NAMALWA (cell line): ENCODE measurements around the gene HPCAL1.

Experiments
- DNase-seq: peaks from one replicate; pipeline ENCODE4 v3.0.0-alpha.2; 2015; ENCODE audit warnings: low spot score

HPCAL1 gene

DNA sequence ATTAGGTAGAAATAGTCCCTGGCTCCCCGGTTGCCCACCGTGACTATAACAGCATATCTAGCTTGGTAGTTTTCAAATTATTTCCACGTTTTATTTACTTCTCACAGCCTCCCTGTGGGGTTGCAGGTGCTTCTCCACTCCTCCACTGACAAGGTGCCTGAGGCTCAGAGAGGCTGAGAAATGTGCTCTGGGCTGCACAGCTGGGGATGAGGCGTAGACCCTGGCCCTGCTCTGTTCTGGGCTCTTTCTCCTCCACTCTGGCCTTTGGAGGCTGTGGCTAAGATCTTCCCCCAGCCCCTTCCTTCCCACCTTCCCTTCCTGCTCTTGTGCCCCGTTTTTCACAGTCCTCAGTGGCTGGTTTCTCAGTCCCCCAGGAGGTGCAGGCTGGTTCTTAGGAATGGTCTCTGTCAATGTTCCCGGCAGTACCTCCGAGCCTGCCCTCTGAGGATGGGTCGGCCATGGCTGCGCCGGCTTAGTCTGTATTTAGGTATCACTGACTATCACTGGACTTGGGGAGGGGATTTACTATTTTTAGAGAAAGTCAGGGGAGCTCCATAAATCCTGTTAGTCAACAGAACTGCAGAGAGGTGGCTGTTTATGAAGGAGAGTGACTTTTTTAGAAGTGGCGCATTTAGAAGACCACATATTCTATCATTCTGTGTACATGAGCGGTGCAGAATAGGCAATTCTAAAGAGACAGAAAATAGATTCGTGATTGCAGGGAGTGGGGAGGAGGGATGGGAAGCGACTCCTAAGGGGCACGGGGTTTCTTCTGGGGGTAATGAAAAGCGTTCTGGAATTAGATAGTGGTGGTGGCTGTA is 35.0 kb downstream of the HPCAL1 start:
- DNase-seq = no peak

DNA sequence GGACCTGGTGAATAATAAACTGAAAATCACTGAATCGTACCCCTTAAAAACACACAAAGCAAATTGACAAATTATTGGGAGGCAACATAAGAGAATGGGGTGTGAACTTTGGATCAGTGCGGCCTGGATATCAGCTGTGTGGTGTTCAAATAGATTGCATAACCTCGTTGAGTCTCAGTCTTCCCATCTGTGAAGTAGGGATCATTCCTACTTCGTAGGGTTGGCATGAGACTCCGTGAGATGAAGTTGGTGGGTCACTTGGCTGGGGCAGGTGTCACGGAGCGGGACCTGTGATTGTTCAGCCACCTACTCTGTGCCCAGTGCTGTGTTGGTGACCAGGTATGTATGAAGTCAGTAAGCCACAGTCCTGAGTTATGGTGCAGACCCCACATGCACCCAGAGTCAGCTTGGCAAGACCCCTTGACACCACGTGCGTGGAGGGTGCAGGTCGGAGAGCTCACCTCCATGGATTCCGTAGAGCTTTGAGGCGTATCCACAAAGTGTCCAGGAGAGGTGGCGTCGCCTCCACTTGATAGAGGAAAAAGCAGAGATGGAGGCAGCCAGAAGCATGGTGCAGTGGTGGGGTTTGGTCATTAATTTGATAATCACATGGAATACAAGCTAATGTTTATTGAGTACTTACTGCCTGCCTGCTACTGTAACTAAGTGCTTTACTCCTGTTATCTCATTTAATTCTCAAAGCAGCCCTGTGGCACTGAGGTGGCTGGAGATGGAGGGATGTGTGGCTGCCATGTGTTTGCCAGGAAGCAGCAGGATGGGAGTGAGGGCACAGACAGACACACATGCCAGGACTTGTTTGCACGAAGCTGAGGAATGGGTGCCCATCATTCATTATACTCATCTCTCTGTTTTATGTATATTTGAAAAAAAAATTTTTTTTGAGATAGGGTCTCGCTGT is 35.8 kb downstream of the HPCAL1 start:
- no peak for DNase-seq

DNA sequence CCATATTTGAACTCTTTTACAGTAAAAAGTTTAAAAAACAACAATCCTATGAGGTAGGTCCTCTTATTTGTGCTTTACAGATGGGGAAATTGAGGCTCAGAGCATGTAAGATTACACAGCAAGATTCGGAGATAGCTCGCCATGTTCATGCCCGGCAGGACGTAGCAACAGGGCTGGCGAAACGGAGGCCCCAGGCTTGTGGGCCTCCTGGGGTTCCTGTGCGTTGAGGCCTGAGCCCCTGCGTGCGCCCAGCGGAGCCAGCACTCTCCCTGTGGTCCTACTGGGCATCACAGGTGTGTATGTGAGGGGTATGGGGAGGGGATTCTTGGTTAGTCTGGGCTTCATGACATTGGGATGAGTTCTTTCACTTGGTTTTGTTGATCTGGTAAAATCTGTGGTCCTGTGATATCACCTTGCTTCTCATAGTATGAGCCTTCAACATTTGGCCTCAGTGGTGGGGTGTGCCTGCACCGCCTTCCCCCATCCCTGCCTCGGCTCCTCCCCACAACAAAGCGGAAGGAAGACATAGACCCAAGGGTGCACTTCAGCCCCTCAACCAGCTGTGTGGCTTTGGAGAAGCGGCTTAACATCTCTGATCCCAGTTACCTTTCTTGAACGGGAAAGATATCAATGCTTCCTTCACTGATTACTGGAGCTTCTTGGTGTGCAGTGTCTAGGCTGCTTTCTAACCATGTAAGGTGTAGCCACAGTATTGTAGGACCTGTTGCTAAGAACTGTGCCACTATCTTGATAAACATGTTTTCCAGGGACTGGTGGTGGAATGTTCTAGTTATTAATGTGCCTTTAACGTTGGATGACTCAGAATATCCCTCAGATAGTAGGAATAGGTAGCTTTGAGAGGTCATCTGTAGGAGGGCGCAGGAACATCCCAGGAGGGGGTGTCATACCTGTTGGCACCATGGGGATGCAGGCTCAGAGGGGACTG is 37.2 kb downstream of the HPCAL1 start:
- DNase-seq = no peak

DNA sequence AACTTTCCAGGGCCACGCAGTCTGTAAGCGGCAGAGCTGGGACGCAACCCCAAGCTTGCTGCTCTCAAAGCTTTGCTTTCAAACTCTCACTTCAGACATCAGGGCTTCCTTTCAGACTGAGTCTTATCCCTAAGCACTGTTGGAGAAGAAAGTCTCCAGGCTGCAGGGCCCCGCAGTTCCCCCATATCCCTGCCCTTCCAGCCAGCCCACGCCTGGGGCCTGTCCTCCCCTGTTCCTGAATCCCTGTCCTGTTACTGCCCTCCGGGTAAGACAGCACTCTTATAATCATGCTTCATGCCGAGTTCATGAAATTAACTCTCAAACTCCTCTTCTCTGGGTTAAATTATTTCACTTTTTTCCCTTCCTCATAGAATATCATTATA is 37.9 kb downstream of the HPCAL1 start:
- DNase-seq = no peak

DNA sequence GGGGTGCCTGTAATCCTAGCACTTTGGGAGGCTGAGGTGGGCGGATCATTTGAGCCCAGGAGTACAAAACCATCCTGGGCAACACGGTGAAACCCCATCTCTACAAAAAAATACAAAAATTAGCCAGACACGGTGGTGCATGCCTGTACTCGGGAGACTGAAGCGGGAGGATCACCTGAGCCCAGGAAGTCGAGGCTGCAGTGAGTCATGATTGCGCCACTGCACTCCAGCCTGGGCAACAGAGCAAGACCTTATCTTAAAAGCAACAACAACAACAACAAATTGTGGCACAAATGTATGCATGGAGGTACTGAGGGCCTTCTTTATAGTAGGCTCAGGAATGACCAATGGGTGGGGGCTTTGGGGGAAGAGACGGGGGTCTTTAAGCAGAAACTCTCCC is 38.5 kb downstream of the HPCAL1 start:
- DNase-seq = no peak

DNA sequence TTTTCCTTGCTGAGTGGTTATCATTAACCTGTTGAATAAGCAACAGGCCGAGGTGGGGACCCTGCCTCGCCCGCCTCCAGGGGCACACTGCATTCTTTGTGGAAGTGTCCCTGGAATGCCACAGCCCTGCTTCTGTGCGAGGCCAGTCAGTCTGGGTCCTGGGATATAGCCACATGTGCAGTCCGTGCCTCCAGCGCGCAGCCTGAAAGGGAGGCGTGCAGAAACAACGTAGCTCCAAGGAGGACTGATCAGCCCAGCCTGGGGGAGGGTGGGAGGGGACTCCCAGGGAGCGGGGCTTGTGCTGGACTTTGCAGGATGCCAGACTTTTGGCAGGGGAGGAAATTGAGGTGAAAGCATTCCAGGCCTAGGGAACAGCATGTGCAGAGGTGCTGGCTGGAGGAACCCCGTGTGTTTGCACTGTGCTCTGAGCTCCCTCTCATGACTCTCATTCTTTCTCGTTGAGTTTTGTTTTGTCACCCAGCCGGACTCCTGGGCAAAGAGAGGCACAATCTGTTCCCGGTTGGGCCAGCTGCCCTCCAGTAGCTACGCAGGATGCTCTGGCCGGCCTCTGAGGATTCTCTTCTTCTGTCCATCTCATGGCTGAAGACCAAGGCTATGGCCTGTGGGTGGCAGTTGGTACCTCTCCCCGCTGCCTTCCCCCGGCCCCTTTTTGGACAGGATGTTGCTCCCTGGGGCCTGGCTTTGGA is 39.7 kb downstream of the HPCAL1 start:
- DNase-seq = no peak

DNA sequence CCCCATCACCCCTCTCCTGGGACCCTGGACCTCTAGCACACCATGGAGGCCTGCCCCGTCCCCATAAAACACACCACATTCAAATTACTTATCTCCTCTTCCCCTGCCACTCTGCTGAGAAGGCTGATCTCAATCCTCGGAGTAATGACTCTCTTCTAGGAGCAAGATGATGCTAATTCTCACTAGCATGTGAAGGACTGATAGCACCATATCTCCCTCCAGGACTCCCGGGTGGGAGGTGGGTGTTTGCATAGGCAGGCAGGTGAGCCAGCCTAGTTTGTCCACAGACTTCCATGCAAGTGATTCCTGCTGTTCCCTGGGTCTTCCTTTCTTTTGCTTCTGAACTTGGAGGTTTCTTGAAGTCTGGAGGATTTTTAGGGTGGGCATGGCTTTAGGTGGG is 40.5 kb downstream of the HPCAL1 start:
- no peak for DNase-seq

DNA sequence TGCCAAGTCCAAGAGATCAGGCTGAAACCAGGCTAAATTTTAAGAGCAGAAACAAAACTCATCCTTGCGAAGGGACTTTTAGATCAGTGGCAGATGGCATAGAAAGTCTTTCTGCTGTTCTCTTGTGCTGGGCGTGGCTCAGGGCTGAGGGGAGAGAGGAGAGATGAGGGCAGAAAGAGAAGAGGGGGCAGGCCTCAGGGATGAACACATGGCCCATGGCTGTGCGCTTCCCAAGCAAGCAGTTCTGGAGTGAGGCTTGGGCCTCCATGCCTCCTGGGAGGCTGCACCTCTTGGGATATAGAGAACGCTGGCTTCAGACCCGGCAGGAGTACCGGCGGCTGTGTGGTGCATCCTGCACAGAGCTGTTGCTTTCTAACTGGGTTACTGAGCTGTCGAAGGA is 41.0 kb downstream of the HPCAL1 start:
- no peak for DNase-seq

DNA sequence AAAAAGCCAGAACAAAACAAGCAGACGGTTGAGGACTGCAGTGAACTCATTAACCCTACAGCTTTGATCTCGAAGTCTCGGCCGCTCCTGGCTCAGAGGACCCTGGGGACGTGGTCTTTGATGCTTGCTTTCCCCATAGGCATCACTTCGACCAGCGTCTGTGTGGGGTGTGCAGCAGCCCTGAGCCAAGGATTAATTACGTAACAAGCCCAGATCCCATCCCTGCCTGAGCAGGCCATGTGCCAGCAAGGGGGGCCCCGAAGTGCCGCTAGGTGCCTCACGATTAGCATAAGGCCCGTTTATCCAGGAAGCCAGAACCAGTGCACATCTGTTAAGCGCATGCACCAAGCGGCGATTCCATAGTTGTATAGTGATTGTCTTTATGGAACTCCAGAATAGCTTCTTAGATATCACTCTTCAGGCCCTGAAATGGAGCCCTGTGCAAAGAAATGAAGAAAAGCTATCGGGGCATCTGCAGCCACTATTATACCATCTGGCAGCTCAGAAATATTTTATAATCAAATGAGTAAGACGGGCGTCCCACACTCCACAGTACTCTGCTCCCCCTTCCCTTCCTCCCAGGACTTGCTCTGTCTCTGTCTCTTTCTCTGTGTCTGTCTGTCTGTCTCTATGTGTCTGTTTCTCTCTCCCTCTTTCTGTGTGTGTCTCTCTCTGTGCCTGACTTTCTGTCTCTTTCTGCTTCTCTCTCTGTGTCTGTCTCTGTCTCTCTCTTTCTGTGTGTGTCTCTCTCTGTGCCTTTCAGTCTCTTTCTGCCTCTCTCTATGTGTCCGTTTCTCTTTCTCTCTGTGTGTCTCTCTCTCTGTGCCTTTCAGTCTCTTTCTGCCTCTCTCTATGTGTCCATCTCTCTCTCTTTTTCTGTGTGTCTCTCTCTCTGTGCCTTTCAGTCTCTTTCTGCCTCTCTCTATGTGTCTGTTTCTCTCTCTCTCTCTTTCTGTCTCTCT is 41.7 kb downstream of the HPCAL1 start:
- no peak for DNase-seq

DNA sequence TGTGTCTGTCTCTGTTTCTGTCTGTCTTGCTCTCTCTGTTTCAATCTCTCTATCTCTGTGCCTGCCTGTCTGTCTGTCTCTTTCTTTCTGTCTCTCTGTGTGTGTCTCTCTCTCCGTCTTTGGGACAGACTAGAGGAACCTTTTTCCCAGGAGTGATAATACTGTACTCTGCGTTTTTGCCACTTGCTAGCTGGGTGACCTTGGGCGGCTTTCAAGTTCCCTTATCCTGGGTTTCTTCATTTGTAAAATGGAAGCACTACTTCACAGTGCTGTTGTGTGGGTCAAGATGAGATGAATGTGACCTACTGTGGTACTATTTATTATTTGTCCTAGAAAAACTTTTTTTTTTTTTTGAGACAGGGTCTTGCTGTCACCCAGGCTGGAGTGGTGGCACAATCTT is 42.4 kb downstream of the HPCAL1 start:
- no peak for DNase-seq

DNA sequence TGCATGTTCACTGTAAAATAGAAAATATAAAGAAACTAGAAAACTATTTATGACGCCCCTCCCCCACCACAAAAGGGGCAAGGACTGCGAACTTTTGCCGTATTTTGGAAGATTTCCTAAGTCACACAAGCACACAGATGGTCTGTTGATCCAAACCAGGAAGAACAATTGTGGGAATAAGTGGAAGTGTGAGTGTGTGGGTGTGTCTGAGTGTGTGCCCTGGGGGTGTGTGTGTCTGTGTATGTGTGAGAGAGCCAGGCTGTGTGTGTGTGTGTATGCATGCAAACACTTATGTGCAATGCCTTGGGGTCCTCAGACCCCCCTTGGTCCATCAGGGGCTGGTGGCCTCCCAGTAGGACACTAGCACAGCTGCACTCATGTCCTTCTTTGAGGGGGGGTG is 43.1 kb downstream of the HPCAL1 start:
- DNase-seq = no peak

DNA sequence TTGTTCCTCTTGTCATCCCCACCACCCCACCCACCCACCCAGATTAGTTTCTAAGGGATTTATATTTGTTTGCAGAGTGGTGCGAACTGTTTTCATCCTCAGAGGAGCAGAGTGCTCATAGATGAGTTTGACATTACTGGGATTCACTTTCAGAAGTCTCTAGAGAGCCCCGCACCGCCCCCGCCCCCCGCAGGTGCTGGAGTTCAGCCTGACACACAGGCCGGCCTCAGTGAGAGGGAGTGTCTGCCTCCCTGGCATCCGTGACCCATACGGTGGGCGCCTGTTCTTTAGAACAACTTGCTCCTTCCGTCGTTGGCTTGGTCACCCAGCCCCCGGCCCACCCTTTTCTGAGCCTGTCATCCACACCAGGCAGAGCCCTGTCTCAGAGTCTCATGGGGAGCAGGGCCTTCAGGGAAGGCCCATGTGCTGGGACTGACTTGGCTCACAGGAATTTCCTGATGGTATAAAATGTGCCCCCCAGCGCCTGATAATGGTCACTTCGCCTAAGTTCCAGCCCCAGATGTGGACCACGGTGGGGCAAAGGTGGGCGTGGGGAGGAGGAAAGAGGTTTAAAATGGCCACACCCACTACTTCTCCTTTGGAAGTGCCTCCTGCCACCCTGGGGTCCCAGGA is 44.3 kb downstream of the HPCAL1 start:
- DNase-seq = no peak

DNA sequence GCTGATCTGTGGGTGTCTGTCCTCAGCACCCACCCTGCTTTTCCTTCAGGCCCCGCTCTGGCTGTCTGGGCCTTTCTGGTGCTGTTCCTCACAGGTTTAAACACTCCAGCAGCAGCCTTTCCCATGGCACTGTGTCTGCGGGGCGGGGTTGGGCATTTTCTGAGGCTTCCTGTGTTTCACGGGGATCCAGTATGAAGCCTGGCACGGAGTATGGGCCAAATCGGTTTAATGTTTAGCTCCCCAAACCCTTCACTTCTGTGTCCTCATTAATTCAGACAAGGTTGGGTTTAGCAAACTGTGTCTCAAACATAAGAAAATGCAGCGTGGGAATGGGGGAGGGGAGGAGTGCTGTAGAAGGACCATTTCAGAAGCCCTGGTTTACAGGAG is 44.9 kb downstream of the HPCAL1 start:
- no peak for DNase-seq

DNA sequence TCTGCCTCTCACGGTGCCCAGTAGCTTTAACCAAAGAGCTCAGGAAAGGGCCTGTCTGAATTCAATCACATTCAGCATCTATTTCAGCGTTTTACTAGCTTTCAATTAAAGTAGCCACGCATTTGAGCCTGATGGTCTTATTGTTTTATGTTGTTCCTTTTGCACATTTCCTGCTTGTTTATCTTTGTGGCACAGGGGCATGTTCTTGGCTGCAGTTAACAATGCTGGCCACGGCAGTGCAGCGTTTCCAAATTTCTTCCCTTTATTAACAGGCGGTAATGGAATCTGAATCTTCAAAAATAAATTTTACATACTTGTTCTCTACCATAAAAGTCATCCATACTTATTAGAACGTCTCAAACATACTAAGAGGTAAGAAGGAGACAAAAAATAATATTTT is 46.2 kb downstream of the HPCAL1 start:
- DNase-seq = no peak

DNA sequence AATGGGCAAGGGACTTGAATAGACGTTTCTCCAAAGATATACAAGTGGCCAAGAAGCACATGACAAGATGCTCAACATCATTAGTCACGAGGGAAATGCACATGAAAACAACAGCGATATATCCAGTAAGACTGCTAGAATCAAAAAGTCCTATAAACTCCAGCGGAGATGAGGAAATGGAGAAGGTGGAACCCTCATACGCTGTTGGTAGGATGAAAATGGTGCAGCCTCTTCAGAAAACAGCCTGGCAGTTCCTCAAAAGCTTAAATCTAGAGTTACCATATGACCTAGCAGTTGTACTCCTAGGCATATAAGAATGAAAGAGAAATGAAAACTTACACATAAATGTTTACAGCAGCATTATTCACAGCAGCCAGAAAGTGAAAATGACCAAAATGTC is 48.1 kb downstream of the HPCAL1 start:
- DNase-seq = no peak

DNA sequence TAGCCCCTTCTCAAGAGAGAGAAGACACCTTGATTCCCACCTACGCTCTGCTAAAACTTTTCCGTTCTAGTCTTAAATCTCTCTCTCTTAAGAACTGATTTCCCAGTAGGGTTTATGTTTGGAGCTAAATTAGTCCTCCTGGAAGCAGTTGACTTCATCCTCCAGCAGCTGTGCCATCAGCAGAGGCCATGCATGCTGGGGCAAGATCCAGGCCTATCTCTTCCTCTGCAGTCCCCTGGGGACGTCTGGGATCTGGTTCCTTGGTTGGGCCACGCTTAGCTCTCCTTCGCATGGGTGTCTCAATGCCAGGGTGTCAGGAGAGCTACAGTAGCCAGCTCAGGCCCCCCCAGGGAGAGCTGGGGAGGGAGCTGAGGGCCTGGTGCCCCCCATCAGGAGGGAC is 49.7 kb downstream of the HPCAL1 start:
- DNase-seq = no peak

DNA sequence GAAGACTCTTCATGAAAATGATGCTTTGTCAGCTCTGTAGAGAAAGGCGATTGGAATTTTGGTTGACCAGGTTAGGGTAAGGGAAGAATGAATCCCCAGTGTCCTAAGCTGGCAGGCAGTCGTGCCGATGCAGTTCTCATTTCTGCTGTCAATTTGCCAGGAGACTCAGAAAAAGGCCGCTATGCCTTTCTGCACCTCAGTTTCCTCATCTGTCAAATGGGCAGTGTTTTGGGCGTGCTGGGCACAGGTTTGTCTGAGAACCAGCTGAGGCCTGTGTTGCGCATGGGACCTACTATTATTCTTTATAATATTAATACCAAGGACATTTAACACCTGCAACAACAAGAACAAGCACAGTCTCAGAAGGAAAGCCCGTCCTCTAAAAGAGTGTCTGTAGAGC is 50.3 kb downstream of the HPCAL1 start:
- DNase-seq = no peak

DNA sequence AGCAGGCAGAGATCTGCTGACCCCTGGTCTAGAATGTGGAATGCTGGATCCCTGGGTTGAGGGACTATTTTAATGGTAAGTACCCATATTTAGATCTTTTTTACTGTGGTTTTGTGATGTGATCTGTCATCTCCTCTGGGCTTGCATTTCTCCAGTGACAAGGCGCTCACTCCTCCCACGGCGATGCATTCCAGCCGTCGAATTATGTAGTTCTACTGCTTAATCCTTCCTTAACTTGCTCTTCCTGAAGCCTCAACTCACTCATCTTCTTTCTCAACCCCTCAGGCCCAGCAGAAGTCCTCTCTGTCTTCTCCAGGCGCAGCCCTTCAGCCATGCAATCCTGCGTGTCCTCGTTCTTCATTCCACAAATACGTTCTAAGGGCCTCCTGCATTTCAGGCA is 51.2 kb downstream of the HPCAL1 start:
- DNase-seq = no peak

DNA sequence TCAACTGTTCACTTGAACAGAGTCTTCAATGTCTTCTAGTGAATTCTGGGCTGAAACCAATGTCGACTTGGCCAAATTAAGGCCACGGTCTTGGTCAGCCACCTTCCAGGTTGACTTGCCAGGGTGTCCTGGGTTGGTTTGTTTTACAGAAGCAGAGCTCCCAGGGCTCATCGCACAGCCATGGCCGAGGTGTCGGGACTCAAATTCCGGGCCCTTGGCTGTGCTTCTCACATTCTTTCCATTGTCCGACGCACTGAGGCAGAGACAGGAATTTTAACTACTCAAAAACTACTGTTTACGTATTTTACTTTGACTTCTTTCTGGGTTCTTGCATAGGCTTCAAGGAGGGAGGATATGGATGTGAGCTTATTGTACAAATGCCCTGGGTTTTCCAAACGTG is 51.7 kb downstream of the HPCAL1 start:
- no peak for DNase-seq
